WTC11 (cell line): ENCODE results near the gene TRIM45.

Experiments
- ATF3 ChIP-seq: sonication (generic); formaldehyde crosslinking; conservative IDR thresholded peaks from 2 replicates; pipeline ENCODE4 v1.8.1; 2022; ENCODE audit warnings: mild to moderate bottlenecking, missing genetic modification reagents
- CBFB ChIP-seq: sonication (generic); formaldehyde crosslinking; IDR thresholded peaks from 2 replicates; pipeline ENCODE4 v1.8.1; 2022; ENCODE audit warnings: mild to moderate bottlenecking, low read depth, missing genetic modification reagents
- CREB1 ChIP-seq: sonication (generic); formaldehyde crosslinking; IDR thresholded peaks from 2 replicates; pipeline ENCODE4 v1.8.0; 2023; ENCODE audit warnings: mild to moderate bottlenecking, missing genetic modification reagents
- CTCF ChIP-seq: fragments of 200-600 bp; IDR thresholded peaks from 2 replicates; pipeline ENCODE4 v1.8.0; 2022; ENCODE audit warnings: antibody characterized with exemption
- ELF4 ChIP-seq: sonication (generic); formaldehyde crosslinking; IDR thresholded peaks from 2 replicates; pipeline ENCODE4 v1.8.1; 2022; ENCODE audit warnings: low read depth, mild to moderate bottlenecking, moderate library complexity, missing genetic modification reagents
- IRF2 ChIP-seq: sonication (generic); formaldehyde crosslinking; IDR thresholded peaks from 2 replicates; pipeline ENCODE4 v1.8.0; 2022; ENCODE audit warnings: low read depth, missing genetic modification reagents, borderline replicate concordance
- NFE2L1 ChIP-seq: sonication (generic); formaldehyde crosslinking; IDR thresholded peaks from 2 replicates; pipeline ENCODE4 v1.8.1; 2023; ENCODE audit warnings: missing genetic modification reagents
- NR1H2 ChIP-seq: sonication (generic); formaldehyde crosslinking; IDR thresholded peaks from 2 replicates; pipeline ENCODE4 v1.9.0; 2021; ENCODE audit warnings: mild to moderate bottlenecking, moderate library complexity, missing genetic modification reagents
- PRDM15 ChIP-seq: sonication (generic); formaldehyde crosslinking; IDR thresholded peaks from 2 replicates; pipeline ENCODE4 v1.8.0; 2022; ENCODE audit warnings: missing genetic modification reagents
- SP1 ChIP-seq: sonication (generic); formaldehyde crosslinking; conservative IDR thresholded peaks from 2 replicates; pipeline ENCODE4 v1.8.1; 2022; ENCODE audit warnings: missing genetic modification reagents
- ZNF416 ChIP-seq: fragments of 250-450 bp; sonication (Bioruptor Pico); IDR thresholded peaks from 2 replicates; pipeline ENCODE4 v1.9.0; 2021; ENCODE audit warnings: mild to moderate bottlenecking, inconsistent platforms
- TF ChIP-seq, protein P1 (sequence below): sonication (generic); formaldehyde crosslinking; IDR thresholded peaks from 2 replicates; pipeline ENCODE4 v1.8.1; 2023; ENCODE audit warnings: mild to moderate bottlenecking, missing genetic modification reagents, moderate library complexity

DNA sequence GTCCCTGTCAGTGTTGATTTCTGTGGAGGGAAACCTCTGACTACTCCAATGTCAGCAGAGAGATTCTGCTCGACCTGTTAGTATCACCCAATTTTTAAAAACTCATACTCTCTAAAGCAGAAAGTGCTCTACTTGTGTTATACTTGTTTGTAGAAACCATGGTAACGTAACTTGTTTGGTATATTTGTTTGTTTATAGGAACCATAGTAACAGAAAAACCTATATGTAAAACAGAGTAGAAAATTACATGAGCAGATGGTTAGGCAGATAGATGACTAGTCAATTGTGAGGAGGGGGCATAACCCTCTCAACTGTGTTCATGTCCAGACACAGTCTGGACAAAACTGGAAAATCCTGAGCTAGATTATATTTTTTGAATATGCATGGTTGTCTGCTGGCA, 6.7 kb downstream of the TRIM45 start:
- no peak for TF ChIP-seq ATF3
- no peak for TF ChIP-seq CTCF
- TF ChIP-seq, protein P1, sequence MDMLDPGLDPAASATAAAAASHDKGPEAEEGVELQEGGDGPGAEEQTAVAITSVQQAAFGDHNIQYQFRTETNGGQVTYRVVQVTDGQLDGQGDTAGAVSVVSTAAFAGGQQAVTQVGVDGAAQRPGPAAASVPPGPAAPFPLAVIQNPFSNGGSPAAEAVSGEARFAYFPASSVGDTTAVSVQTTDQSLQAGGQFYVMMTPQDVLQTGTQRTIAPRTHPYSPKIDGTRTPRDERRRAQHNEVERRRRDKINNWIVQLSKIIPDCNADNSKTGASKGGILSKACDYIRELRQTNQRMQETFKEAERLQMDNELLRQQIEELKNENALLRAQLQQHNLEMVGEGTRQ (CRISPR knock-in tag) = no peak
- no peak for TF ChIP-seq NR1H2
- TF ChIP-seq NFE2L1 = no peak
- TF ChIP-seq ELF4 = no peak
- no peak for TF ChIP-seq CREB1 (CRISPR knock-in tag)
- no peak for TF ChIP-seq ZNF416
- TF ChIP-seq SP1 = no peak
- no peak for TF ChIP-seq IRF2 (CRISPR knock-in tag)
- no peak for TF ChIP-seq CBFB (CRISPR knock-in tag)
- no peak for TF ChIP-seq PRDM15 (CRISPR knock-in tag)
